ENCODE results near the gene NOX5. TPM values are rescaled to one million over a fixed set of nuclear protein-coding genes. Genes with fewer than 3 reads are reported as not detected.

Gene NOX5
- total RNA-seq, 4 donors from 2014 or later = 0.27 TPM; not detected in 3

GRCh38 chr15:69104050-69104750 lies 89.7 kb downstream of the NOX5 start:
- no peak for DNase-seq
- H3K27ac ChIP-seq = no peak overlapping the region
- intact Hi-C loops (cut with DNase I; ENCODE audit: low total_unique reads) (no loop called here), in situ Hi-C loops (cut with MboI; ENCODE audit: low pct_ligation_motif_present in 1 of 4, low pct_unique_long_range_greater_than_20kb in 1 of 4, low sequenced_read_pairs in 3 of 4) (no loop called here)
- no peaks in the 10 kb centered on the region for H3K27me3 ChIP-seq
- 69 to 87% methylated on average over 3 to 12 of the region's 12 CpGs for WGBS, 2 donors (ENCODE audit: low coverage in 1 of 2)
- no peak overlapping the region for H3K4me3 ChIP-seq
- no peaks in the 10 kb centered on the region for H3K4me1 ChIP-seq
- no peaks in the 10 kb centered on the region for H3K9me3 ChIP-seq
- TF ChIP-seq CTCF (IDR thresholded peaks at IDR 0.05) (no peak), POLR2AphosphoS5 (IDR thresholded peaks at IDR 0.05) (no peak), POLR2A (IDR thresholded peaks at IDR 0.05) (no peak), EP300 (IDR thresholded peaks at IDR 0.05; ENCODE audit: low read depth) (no peak)
- no peaks in the 10 kb centered on the region for H3K36me3 ChIP-seq

- DNase-seq = no peak
- in situ Hi-C loops (cut with MboI; ENCODE audit: low pct_ligation_motif_present in 1 of 4, low pct_unique_long_range_greater_than_20kb in 1 of 4, low sequenced_read_pairs in 3 of 4) (no loop called here), intact Hi-C loops (cut with DNase I; ENCODE audit: low total_unique reads) (no loop called here)
- H3K27ac ChIP-seq = no peak overlapping the region
- H3K9me3 ChIP-seq = no peaks in the 10 kb centered on the region
- H3K4me3 ChIP-seq = no peak overlapping the region
- H3K27me3 ChIP-seq = no peaks in the 10 kb centered on the region
- TF ChIP-seq CTCF (IDR thresholded peaks at IDR 0.05) = no peak
- TF ChIP-seq POLR2AphosphoS5 (IDR thresholded peaks at IDR 0.05) = no peak
- no peak for TF ChIP-seq POLR2A (IDR thresholded peaks at IDR 0.05)
- TF ChIP-seq EP300 (IDR thresholded peaks at IDR 0.05; ENCODE audit: low read depth) = no peak
- no peaks in the 10 kb centered on the region for H3K4me1 ChIP-seq
- no peaks in the 10 kb centered on the region for H3K36me3 ChIP-seq
- WGBS, 2 donors (ENCODE audit: low coverage in 1 of 2) = 90 to 97% methylated on average over 3 of the region's 3 CpGs
These were observed 91.0 kb downstream of the NOX5 start for GRCh38 chr15:69105451-69105985.

GRCh38 chr15:69107025-69107620 lies 92.6 kb downstream of the NOX5 start:
- H3K27me3 ChIP-seq = no peaks in the 10 kb centered on the region

More at GRCh38 chr15:69107025-69107620, 92.6 kb downstream of the NOX5 start:
- Histone ChIP-seq H3K4me1 (no peaks in the 10 kb centered on the region), H3K36me3 (no peaks in the 10 kb centered on the region), H3K4me3 (no peak overlapping the region), H3K27ac (no peak overlapping the region), H3K9me3 (no peaks in the 10 kb centered on the region)
- WGBS, 2 donors (ENCODE audit: low coverage in 1 of 2) = 46 to 69% methylated on average over 3 to 4 of the region's 4 CpGs
- DNase-seq = no peak
- TF ChIP-seq POLR2AphosphoS5 (IDR thresholded peaks at IDR 0.05) (no peak), POLR2A (IDR thresholded peaks at IDR 0.05) (no peak), CTCF (IDR thresholded peaks at IDR 0.05) (no peak), EP300 (IDR thresholded peaks at IDR 0.05; ENCODE audit: low read depth) (no peak)
- intact Hi-C loops (cut with DNase I; ENCODE audit: low total_unique reads) = no loop called here
- in situ Hi-C loops (cut with MboI; ENCODE audit: low pct_ligation_motif_present in 1 of 4, low pct_unique_long_range_greater_than_20kb in 1 of 4, low sequenced_read_pairs in 3 of 4) = no loop called here

Other genes with a start within 250 kb of the NOX5 start
- 10 to 100 TPM; 23.9 to 92.7 (median 69.4) TPM for gene ANP32A, start 193.8 kb upstream of the NOX5 start, total RNA-seq
- 1 to 10 TPM in 2 of 4 donors, not detected in 2; 1.5 to 2.5 TPM for gene SPESP1, start 84.2 kb upstream of the NOX5 start, total RNA-seq
- gene GLCE, start 145.9 kb downstream of the NOX5 start, total RNA-seq = 10 to 100 TPM in 3 of 4 donors, 1 to 10 TPM in 1; 7.9 to 38.1 (median 25.4) TPM